ENCODE results near the gene AGTPBP1.

GRCh38 chr9:85737671-85738070 is 4.1 kb downstream of the AGTPBP1 start:
- TF ChIP-seq CTCF (IDR thresholded peaks at IDR 0.05) (no peak), POLR2A (IDR thresholded peaks at IDR 0.05) (no peak)
